ENCODE data around the gene EFCAB5.

EFCAB5 gene

DNA sequence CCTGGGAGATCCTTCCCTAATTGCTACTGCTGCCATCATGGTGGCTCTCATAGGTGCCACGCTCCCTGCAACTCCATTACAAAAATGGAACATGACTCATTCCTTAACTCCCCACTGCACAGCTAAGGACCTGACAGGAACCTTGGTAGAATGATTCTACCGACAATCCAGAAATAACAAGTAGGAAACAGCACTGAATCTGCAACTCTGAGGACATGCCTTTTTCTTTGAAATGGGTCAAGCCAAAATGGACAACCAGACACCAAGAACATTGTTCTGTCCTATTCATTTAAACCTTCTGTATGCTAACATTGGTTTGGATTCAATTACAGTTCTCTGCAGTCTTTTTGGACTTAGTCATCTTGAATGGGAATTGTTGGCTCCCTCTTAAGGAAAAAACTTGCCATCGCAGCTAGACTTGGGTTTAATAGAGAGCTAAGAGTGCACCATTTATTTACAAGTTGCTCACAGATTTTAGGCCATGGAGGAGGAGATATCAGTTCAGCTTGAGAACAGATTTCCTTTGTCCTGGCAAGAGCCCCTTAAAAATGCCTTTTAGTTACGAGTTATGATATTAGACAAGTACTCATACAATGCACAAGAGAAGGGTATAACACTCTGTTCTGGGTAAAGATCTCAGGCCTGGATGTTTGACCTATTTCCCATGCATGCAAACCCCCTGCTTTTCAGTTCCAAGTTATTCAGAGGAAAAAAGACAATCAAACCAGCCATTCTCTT, 154.2 kb downstream of the EFCAB5 start:
- Histone ChIP-seq H4K8ac (ENCODE audit: low read depth, low read length) (no peak overlapping the region), H3K18ac (ENCODE audit: low read length) (no peak overlapping the region), H3K4ac (ENCODE audit: low read depth, low read length) (no peak overlapping the region), H2BK15ac (replicated peaks; ENCODE audit: low read depth) (no peak overlapping the region), H3K9ac (ENCODE audit: low read length) (no peak overlapping the region), H3K27me3 (ENCODE audit: insufficient read depth, low read length, poor library complexity) (no peaks in the 10 kb centered on the region), H2BK120ac (ENCODE audit: low read depth, low read length) (no peak overlapping the region), H3K36me3 (ENCODE audit: control insufficient read depth, insufficient read depth, low read length) (no peaks in the 10 kb centered on the region), H3K23ac (ENCODE audit: low read length) (no peak overlapping the region), H3K4me2 (ENCODE audit: low read length) (no peak overlapping the region), H3K27ac (ENCODE audit: low read depth, low read length) (no peak overlapping the region), H3K56ac (ENCODE audit: low read length) (no peak overlapping the region), H3K79me2 (ENCODE audit: control insufficient read depth, insufficient read depth, low read length) (no peaks in the 10 kb centered on the region), H2BK5ac (ENCODE audit: low read length) (no peak overlapping the region), H3K4me3 (ENCODE audit: low read length) (no peak overlapping the region), H3K79me1 (ENCODE audit: low read length) (no peaks in the 10 kb centered on the region), H3K4me1 (ENCODE audit: control insufficient read depth, low read depth, low read length) (no peaks in the 10 kb centered on the region), H4K5ac (ENCODE audit: low read length) (no peak overlapping the region), H2AK5ac (ENCODE audit: low read length) (no peak overlapping the region)
- WGBS (ENCODE audit: extremely low coverage, insufficient coverage, low lambda C conversion rate) = no CpG with 5 or more reads among the region's 4 CpGs
- peak; percentile 77 for DNase-seq

DNA sequence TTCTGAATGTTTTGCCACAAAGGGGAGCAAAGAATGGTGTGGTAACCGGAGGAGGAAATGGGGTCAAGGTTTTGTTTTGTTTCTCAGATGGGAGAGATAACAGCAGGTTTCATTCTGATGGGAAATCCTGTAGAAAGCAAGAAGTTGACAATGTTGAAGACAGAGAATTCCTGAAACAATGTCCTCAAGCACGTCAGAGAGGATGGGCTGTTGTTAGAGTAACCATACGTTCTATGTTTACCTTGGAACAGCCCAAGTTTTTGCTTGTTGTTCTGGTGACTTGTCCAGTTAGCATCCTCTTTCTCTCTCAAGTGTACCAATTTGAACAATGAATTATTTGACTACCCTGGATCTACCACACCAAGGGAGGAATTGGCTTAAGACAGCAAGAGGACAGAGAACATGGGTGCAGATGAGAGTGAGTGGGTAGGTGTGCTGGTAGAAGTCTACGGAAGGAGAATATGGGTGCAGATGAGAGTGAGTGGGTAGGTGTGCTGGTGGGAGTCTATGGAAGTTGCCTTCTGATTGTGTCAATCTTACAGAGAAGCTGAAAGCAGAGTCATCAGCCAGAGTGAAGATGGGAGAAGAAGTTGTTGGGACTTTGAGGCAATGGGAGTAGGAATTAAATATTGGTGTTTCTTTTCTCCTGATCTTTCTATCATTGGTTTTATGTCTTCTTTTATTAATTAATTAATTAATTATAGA, 160.4 kb downstream of the EFCAB5 start:
- H3K56ac ChIP-seq (ENCODE audit: low read length) = no peak overlapping the region
- H4K5ac ChIP-seq (ENCODE audit: low read length) = no peak overlapping the region
- no peak overlapping the region for H3K18ac ChIP-seq (ENCODE audit: low read length)
- H2BK5ac ChIP-seq (ENCODE audit: low read length) = no peak overlapping the region
- no peaks in the 10 kb centered on the region for H3K27me3 ChIP-seq (ENCODE audit: insufficient read depth, low read length, poor library complexity)
- no peak overlapping the region for H3K4ac ChIP-seq (ENCODE audit: low read depth, low read length)
- WGBS (ENCODE audit: extremely low coverage, insufficient coverage, low lambda C conversion rate) = no CpG with 5 or more reads among the region's 4 CpGs
- H3K4me2 ChIP-seq (ENCODE audit: low read length) = no peak overlapping the region
- H2BK120ac ChIP-seq (ENCODE audit: low read depth, low read length) = no peak overlapping the region
- H3K36me3 ChIP-seq (ENCODE audit: control insufficient read depth, insufficient read depth, low read length) = no peaks in the 10 kb centered on the region
- no peaks in the 10 kb centered on the region for H3K4me1 ChIP-seq (ENCODE audit: control insufficient read depth, low read depth, low read length)
- no peak overlapping the region for H2AK5ac ChIP-seq (ENCODE audit: low read length)
- no peak overlapping the region for H3K23ac ChIP-seq (ENCODE audit: low read length)
- no peak for DNase-seq
- H2BK15ac ChIP-seq (replicated peaks; ENCODE audit: low read depth) = no peak overlapping the region
- H3K9ac ChIP-seq (ENCODE audit: low read length) = no peak overlapping the region
- no peaks in the 10 kb centered on the region for H3K79me2 ChIP-seq (ENCODE audit: control insufficient read depth, insufficient read depth, low read length)
- H3K27ac ChIP-seq (ENCODE audit: low read depth, low read length) = no peak overlapping the region
- H3K4me3 ChIP-seq (ENCODE audit: low read length) = no peak overlapping the region
- H4K8ac ChIP-seq (ENCODE audit: low read depth, low read length) = no peak overlapping the region
- H3K79me1 ChIP-seq (ENCODE audit: low read length) = no peaks in the 10 kb centered on the region

DNA sequence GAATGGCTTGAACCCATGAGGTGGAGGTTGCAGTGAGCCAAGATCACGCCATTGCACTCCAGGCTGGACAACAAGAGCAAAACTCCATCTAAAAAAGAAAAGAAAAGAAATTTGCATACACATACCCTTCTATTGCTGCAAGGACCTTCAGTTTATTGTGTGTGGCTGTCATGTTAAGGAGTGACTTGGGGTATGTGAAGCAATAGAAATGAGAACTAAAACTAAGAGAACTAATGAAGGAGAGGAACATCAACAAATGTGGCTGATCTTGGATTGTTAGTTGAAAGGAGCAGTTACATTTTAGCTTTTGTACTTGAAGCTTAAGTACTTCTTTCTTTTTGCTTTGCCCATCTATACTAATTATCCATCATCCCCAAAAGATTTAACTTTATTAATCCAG, 162.5 kb downstream of the EFCAB5 start:
- Histone ChIP-seq H4K8ac (ENCODE audit: low read depth, low read length) (no peak overlapping the region), H2BK5ac (ENCODE audit: low read length) (no peak overlapping the region), H3K56ac (ENCODE audit: low read length) (no peak overlapping the region), H3K4ac (ENCODE audit: low read depth, low read length) (no peak overlapping the region), H3K4me1 (ENCODE audit: control insufficient read depth, low read depth, low read length) (no peaks in the 10 kb centered on the region), H2AK5ac (ENCODE audit: low read length) (no peak overlapping the region), H2BK15ac (replicated peaks; ENCODE audit: low read depth) (no peak overlapping the region), H3K4me2 (ENCODE audit: low read length) (no peak overlapping the region), H3K23ac (ENCODE audit: low read length) (no peak overlapping the region), H3K27ac (ENCODE audit: low read depth, low read length) (no peak overlapping the region), H2BK120ac (ENCODE audit: low read depth, low read length) (no peak overlapping the region), H3K79me1 (ENCODE audit: low read length) (no peaks in the 10 kb centered on the region), H3K9ac (ENCODE audit: low read length) (no peak overlapping the region), H3K4me3 (ENCODE audit: low read length) (no peak overlapping the region), H3K36me3 (ENCODE audit: control insufficient read depth, insufficient read depth, low read length) (no peaks in the 10 kb centered on the region), H4K5ac (ENCODE audit: low read length) (no peak overlapping the region), H3K79me2 (ENCODE audit: control insufficient read depth, insufficient read depth, low read length) (no peaks in the 10 kb centered on the region), H3K27me3 (ENCODE audit: insufficient read depth, low read length, poor library complexity) (no peaks in the 10 kb centered on the region), H3K18ac (ENCODE audit: low read length) (no peak overlapping the region)
- no CpG with 5 or more reads among the region's 1 CpG for WGBS (ENCODE audit: extremely low coverage, insufficient coverage, low lambda C conversion rate)
- DNase-seq = no peak

DNA sequence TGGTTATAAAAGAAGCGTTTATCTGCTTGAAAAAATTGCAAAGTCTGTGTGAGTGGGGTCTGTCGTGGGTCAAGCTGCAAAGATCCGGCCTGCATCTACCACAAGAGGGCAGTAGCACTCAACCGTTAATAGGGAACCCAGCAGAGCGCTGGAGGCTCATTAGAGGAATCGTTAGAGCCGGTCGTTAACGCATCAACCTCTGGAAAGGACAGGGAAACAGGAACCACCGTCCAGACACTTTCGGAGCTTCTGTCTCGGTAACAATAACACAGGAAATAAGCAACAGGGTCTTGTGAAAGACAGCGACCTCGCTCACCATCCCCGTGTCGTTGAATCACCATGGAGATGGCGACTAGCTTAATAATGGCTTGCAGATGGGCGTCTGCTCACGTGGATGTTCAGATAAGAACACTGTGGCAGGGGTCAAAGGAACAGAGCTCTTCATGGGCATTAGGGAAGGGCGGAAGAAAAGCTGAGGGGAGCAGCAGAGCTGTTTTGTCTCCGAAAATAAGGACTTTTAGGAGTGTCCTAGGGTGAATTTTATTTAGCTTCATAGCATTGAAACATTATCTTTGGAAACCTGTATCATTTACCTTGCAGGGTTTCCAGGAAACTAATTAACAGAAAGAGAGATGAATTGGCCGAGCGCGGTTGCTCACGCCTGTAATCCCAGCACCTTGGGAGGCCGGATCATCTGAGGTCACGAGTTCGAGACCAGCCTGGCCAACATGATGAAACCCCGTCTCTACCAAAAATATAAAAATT, 163.3 kb downstream of the EFCAB5 start:
- H2BK120ac ChIP-seq (ENCODE audit: low read depth, low read length) = no peak overlapping the region
- H3K4me1 ChIP-seq (ENCODE audit: control insufficient read depth, low read depth, low read length) = no peaks in the 10 kb centered on the region
- no peaks in the 10 kb centered on the region for H3K27me3 ChIP-seq (ENCODE audit: insufficient read depth, low read length, poor library complexity)
- H3K56ac ChIP-seq (ENCODE audit: low read length) = peak overlapping the region; percentile 77
- no peak overlapping the region for H2BK15ac ChIP-seq (replicated peaks; ENCODE audit: low read depth)
- no CpG with 5 or more reads among the region's 29 CpGs for WGBS (ENCODE audit: extremely low coverage, insufficient coverage, low lambda C conversion rate)
- no peak overlapping the region for H2BK5ac ChIP-seq (ENCODE audit: low read length)
- DNase-seq = peak; percentile 92
- H3K27ac ChIP-seq (ENCODE audit: low read depth, low read length) = no peak overlapping the region
- no peak overlapping the region for H2AK5ac ChIP-seq (ENCODE audit: low read length)
- H4K8ac ChIP-seq (ENCODE audit: low read depth, low read length) = no peak overlapping the region
- H3K18ac ChIP-seq (ENCODE audit: low read length) = no peak overlapping the region
- H4K5ac ChIP-seq (ENCODE audit: low read length) = no peak overlapping the region
- no peaks in the 10 kb centered on the region for H3K79me1 ChIP-seq (ENCODE audit: low read length)
- peak overlapping the region; percentile 80 for H3K4me2 ChIP-seq (ENCODE audit: low read length)
- H3K23ac ChIP-seq (ENCODE audit: low read length) = no peak overlapping the region
- H3K36me3 ChIP-seq (ENCODE audit: control insufficient read depth, insufficient read depth, low read length) = no peaks in the 10 kb centered on the region
- peak overlapping the region; percentile 46 for H3K4me3 ChIP-seq (ENCODE audit: low read length)
- H3K4ac ChIP-seq (ENCODE audit: low read depth, low read length) = no peak overlapping the region
- peak overlapping the region; percentile 58 for H3K9ac ChIP-seq (ENCODE audit: low read length)
- no peaks in the 10 kb centered on the region for H3K79me2 ChIP-seq (ENCODE audit: control insufficient read depth, insufficient read depth, low read length)

DNA sequence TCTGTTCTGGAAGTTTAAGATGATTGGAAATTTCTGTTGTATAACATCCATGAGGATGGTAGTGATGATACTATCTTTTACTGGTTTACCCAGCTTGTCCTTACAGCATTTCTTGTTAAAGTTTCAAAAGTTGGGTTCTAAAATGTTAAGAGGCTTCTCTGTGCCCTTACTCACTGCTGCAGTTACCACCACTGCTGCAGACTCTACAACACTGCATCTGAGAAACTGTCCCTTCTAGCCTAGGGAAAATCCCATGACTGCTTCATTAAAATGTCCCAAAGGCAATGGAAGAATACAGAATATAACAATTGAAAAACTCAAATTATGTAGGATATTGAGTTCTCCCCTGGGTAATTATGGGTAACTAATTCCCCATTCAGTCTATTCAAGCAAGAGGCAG, 171.4 kb downstream of the EFCAB5 start:
- no peak overlapping the region for H3K23ac ChIP-seq (ENCODE audit: low read length)
- no peak overlapping the region for H2BK5ac ChIP-seq (ENCODE audit: low read length)
- no peak for DNase-seq
- no peak overlapping the region for H3K4ac ChIP-seq (ENCODE audit: low read depth, low read length)
- no peaks in the 10 kb centered on the region for H3K4me1 ChIP-seq (ENCODE audit: control insufficient read depth, low read depth, low read length)
- no peak overlapping the region for H3K4me2 ChIP-seq (ENCODE audit: low read length)
- no peak overlapping the region for H4K8ac ChIP-seq (ENCODE audit: low read depth, low read length)
- no peak overlapping the region for H2BK15ac ChIP-seq (replicated peaks; ENCODE audit: low read depth)
- H3K79me1 ChIP-seq (ENCODE audit: low read length) = no peaks in the 10 kb centered on the region
- H3K56ac ChIP-seq (ENCODE audit: low read length) = no peak overlapping the region
- H2BK120ac ChIP-seq (ENCODE audit: low read depth, low read length) = no peak overlapping the region
- H2AK5ac ChIP-seq (ENCODE audit: low read length) = no peak overlapping the region
- H4K5ac ChIP-seq (ENCODE audit: low read length) = no peak overlapping the region
- H3K9ac ChIP-seq (ENCODE audit: low read length) = no peak overlapping the region
- H3K27me3 ChIP-seq (ENCODE audit: insufficient read depth, low read length, poor library complexity) = no peaks in the 10 kb centered on the region
- H3K27ac ChIP-seq (ENCODE audit: low read depth, low read length) = no peak overlapping the region
- H3K79me2 ChIP-seq (ENCODE audit: control insufficient read depth, insufficient read depth, low read length) = peaks cover 8% of the 10 kb centered on the region
- H3K36me3 ChIP-seq (ENCODE audit: control insufficient read depth, insufficient read depth, low read length) = no peaks in the 10 kb centered on the region
- no peak overlapping the region for H3K18ac ChIP-seq (ENCODE audit: low read length)
- no peak overlapping the region for H3K4me3 ChIP-seq (ENCODE audit: low read length)

All from mesendoderm (in vitro differentiated cells).